WTC11 (cell line): ENCODE results near the gene MRFAP1L1. TPM values are rescaled to one million over a fixed set of nuclear protein-coding genes. Genes with fewer than 3 reads are reported as not detected.

Experiments
- ATAC-seq: fragments of 200-7000 bp; cut with Tn5 transposase; 2 replicates; pipeline ENCODE4 v1.10.0; 2021; ENCODE audit warnings: mild to moderate bottlenecking, moderate library complexity
- CTCF ChIA-PET: fragments of 300-600 bp; sonication (Branson Sonifier 250); formaldehyde crosslinking; loops from one replicate; lab custom pipeline; 2021; ENCODE audit warnings: antibody characterized with exemption; lab: Charles Lee
- POLR2A ChIA-PET: fragments of 350-600 bp; sonication (Branson Sonifier 250); formaldehyde crosslinking; loops from one replicate; lab custom pipeline; 2021; ENCODE audit warnings: antibody characterized with exemption; lab: Charles Lee
- DNase-seq: peaks from one replicate; pipeline ENCODE4 v3.0.0; 2021; ENCODE audit warnings: low spot score
- H3K27ac Mint-ChIP-seq: 2 replicates; pipeline ENCODE4 v1.8.0; 2021; ENCODE audit warnings: mixed read lengths
- H3K27me3 Mint-ChIP-seq: 2 replicates; pipeline ENCODE4 v1.8.0; 2021; ENCODE audit warnings: low read depth, mild to moderate bottlenecking, moderate library complexity, mixed read lengths
- H3K36me3 Mint-ChIP-seq: 2 replicates; pipeline ENCODE4 v1.8.0; 2021; ENCODE audit warnings: mixed read lengths
- H3K4me1 Mint-ChIP-seq: 2 replicates; pipeline ENCODE4 v1.8.0; 2022; ENCODE audit warnings: mixed read lengths
- H3K4me3 Mint-ChIP-seq: 2 replicates; pipeline ENCODE4 v1.8.0; 2021; ENCODE audit warnings: mild to moderate bottlenecking, moderate library complexity, mixed read lengths
- H3K9me3 Mint-ChIP-seq: 2 replicates; pipeline ENCODE4 v1.8.0; 2021; ENCODE audit warnings: mixed read lengths
- AFF4 ChIP-seq: sonication (generic); formaldehyde crosslinking; IDR thresholded peaks from 2 replicates; pipeline ENCODE4 v1.8.1; 2023; ENCODE audit warnings: mild to moderate bottlenecking, missing genetic modification reagents, borderline replicate concordance
- ARID4B ChIP-seq: sonication (generic); formaldehyde crosslinking; IDR thresholded peaks from 2 replicates; pipeline ENCODE4 v1.8.0; 2023; ENCODE audit warnings: missing genetic modification reagents, mild to moderate bottlenecking, borderline replicate concordance
- CBFB ChIP-seq: sonication (generic); formaldehyde crosslinking; IDR thresholded peaks from 2 replicates; pipeline ENCODE4 v1.8.1; 2022; ENCODE audit warnings: mild to moderate bottlenecking, low read depth, missing genetic modification reagents
- ELF4 ChIP-seq: sonication (generic); formaldehyde crosslinking; IDR thresholded peaks from 2 replicates; pipeline ENCODE4 v1.8.1; 2022; ENCODE audit warnings: low read depth, mild to moderate bottlenecking, moderate library complexity, missing genetic modification reagents
- FOXP1 ChIP-seq: sonication (generic); formaldehyde crosslinking; IDR thresholded peaks from 2 replicates; pipeline ENCODE4 v1.8.0; 2022; ENCODE audit warnings: missing genetic modification reagents, mild to moderate bottlenecking, moderate library complexity, borderline replicate concordance
- GABPB1 ChIP-seq: sonication (generic); formaldehyde crosslinking; IDR thresholded peaks from 2 replicates; pipeline ENCODE4 v1.8.1; 2023; ENCODE audit warnings: mild to moderate bottlenecking, missing genetic modification reagents
- NFATC4 ChIP-seq: fragments of 250-450 bp; sonication (Bioruptor Pico); IDR thresholded peaks from 2 replicates; pipeline ENCODE4 v1.9.0; 2021; ENCODE audit warnings: mild to moderate bottlenecking
- NFE2L1 ChIP-seq: sonication (generic); formaldehyde crosslinking; IDR thresholded peaks from 2 replicates; pipeline ENCODE4 v1.8.1; 2023; ENCODE audit warnings: missing genetic modification reagents
- NR2C2 ChIP-seq: sonication (generic); formaldehyde crosslinking; IDR thresholded peaks from 2 replicates; pipeline ENCODE4 v1.8.0; 2022; ENCODE audit warnings: mild to moderate bottlenecking, missing genetic modification reagents
- PRRX2 ChIP-seq: fragments of 250-450 bp; sonication (Bioruptor Pico); IDR thresholded peaks from 2 replicates; pipeline ENCODE4 v1.8.0; 2021; ENCODE audit warnings: mild to moderate bottlenecking
- SOX15 ChIP-seq: fragments of 250-450 bp; sonication (Bioruptor Pico); IDR thresholded peaks from 2 replicates; pipeline ENCODE4 v1.9.0; 2021; ENCODE audit warnings: mild to moderate bottlenecking
- SP1 ChIP-seq: sonication (generic); formaldehyde crosslinking; conservative IDR thresholded peaks from 2 replicates; pipeline ENCODE4 v1.8.1; 2022; ENCODE audit warnings: missing genetic modification reagents
- ZNF396 ChIP-seq: fragments of 250-450 bp; sonication (Bioruptor Pico); IDR thresholded peaks from 2 replicates; pipeline ENCODE4 v1.8.0; 2021; ENCODE audit warnings: mild to moderate bottlenecking, moderate library complexity, borderline replicate concordance
- ZNF416 ChIP-seq: fragments of 250-450 bp; sonication (Bioruptor Pico); IDR thresholded peaks from 2 replicates; pipeline ENCODE4 v1.9.0; 2021; ENCODE audit warnings: mild to moderate bottlenecking, inconsistent platforms
- total RNA-seq: library from RNA; stranded (reverse); gene quantifications from 3 replicates; pipeline ENCODE4 v1.2.3, GENCODE V29; 2021
- TF ChIP-seq, protein P1 (sequence below): sonication (generic); formaldehyde crosslinking; conservative IDR thresholded peaks from 2 replicates; pipeline ENCODE4 v1.8.1; 2023; ENCODE audit warnings: mild to moderate bottlenecking, low read depth, missing genetic modification reagents, moderate library complexity
- TF ChIP-seq, protein P2 (sequence below): sonication (generic); formaldehyde crosslinking; IDR thresholded peaks from 2 replicates; pipeline ENCODE4 v1.8.1; 2022; ENCODE audit warnings: missing genetic modification reagents, borderline replicate concordance
- TF ChIP-seq, protein P3 (sequence below): fragments of 250-450 bp; sonication (Bioruptor Pico); conservative IDR thresholded peaks from 2 replicates; pipeline ENCODE4 v1.9.0; 2021; ENCODE audit warnings: mild to moderate bottlenecking

Gene MRFAP1L1
- total RNA-seq, 1 experiment from 2014 or later, result 54.4 TPM

DNA sequence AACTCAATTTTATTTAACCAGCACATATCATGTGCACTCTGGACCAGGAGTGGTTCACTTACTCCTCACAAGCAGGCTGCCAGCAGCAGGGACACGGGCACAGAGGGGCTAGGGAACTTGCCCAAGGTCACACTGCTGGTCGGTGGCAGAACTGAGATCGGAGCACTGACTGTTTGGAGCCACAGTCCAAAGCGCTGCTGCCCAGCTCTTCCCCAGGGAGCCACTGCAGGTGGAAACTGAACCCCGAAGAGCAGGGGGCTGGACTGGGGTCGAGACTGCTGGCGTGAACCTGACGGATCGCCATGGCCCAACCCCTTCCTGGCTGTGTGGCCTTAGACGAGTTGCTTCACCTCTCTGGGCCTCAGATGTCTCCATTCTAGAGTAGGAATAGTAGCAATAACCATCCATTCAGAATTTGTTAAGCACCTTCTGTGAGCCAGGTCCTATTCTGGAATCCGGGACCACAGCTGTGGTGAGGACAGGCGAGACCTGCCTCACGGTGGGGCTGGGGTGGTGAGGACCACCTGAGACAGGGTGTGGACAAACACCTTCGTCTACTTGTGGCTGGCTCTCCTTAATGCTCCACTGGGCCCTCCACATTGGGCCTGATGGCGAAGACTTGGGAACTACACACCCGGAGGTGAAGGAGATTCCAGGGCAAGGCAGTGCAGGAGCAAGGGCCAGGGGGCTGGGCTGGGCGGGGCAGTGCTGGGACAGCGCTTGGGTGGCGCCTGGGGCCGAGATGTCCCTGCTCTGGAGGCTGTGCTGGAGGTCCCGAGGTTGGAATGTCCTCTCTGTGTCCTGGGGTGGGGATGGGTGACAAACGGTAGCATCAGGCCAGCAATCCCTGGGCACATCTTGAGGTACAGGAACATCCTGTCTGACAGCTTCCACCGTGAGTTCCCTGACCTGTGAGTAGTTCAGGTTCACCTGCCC is 40.9 kb upstream of the MRFAP1L1 start (continued):
- TF ChIP-seq, protein P1, sequence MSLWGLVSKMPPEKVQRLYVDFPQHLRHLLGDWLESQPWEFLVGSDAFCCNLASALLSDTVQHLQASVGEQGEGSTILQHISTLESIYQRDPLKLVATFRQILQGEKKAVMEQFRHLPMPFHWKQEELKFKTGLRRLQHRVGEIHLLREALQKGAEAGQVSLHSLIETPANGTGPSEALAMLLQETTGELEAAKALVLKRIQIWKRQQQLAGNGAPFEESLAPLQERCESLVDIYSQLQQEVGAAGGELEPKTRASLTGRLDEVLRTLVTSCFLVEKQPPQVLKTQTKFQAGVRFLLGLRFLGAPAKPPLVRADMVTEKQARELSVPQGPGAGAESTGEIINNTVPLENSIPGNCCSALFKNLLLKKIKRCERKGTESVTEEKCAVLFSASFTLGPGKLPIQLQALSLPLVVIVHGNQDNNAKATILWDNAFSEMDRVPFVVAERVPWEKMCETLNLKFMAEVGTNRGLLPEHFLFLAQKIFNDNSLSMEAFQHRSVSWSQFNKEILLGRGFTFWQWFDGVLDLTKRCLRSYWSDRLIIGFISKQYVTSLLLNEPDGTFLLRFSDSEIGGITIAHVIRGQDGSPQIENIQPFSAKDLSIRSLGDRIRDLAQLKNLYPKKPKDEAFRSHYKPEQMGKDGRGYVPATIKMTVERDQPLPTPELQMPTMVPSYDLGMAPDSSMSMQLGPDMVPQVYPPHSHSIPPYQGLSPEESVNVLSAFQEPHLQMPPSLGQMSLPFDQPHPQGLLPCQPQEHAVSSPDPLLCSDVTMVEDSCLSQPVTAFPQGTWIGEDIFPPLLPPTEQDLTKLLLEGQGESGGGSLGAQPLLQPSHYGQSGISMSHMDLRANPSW (CRISPR knock-in tag), result no peak
- TF ChIP-seq FOXP1 (CRISPR knock-in tag) (no peak), PRRX2 (CRISPR knock-in tag) (no peak), ARID4B (CRISPR knock-in tag) (no peak), ELF4 (CRISPR knock-in tag) (no peak), NR2C2 (CRISPR knock-in tag) (no peak), AFF4 (no peak)
- TF ChIP-seq, protein P2, sequence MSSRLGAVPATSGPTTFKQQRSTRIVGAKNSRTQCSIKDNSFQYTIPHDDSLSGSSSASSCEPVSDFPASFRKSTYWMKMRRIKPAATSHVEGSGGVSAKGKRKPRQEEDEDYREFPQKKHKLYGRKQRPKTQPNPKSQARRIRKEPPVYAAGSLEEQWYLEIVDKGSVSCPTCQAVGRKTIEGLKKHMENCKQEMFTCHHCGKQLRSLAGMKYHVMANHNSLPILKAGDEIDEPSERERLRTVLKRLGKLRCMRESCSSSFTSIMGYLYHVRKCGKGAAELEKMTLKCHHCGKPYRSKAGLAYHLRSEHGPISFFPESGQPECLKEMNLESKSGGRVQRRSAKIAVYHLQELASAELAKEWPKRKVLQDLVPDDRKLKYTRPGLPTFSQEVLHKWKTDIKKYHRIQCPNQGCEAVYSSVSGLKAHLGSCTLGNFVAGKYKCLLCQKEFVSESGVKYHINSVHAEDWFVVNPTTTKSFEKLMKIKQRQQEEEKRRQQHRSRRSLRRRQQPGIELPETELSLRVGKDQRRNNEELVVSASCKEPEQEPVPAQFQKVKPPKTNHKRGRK, result no peak

- Mint-ChIP-seq H3K9me3 (no peaks in the 10 kb centered on the region), H3K27me3 (no peaks in the 10 kb centered on the region), H3K4me3 (no peak overlapping the region), H3K36me3 (no peaks in the 10 kb centered on the region), H3K27ac (no peak overlapping the region), H3K4me1 (0 out of 2 replicates have a peak, but pooled peaks cover 4% of the 10 kb centered on the region)
- CTCF ChIA-PET, result interaction anchor here (1.0 kb wide), 2 partner anchors 124 to 294 kb away, joined by 3 to 5 read pairs; partner anchors contain the start of gene TADA2B
- DNase-seq (no peak), ATAC-seq (0 out of 2 replicates have a peak, but pooled peaks have one; percentile 23)
- POLR2A ChIA-PET, result no interaction called here
- TF ChIP-seq NFATC4 (CRISPR knock-in tag), result no peak
- no peak for TF ChIP-seq GABPB1
- no peak for TF ChIP-seq SP1 (CRISPR knock-in tag)
- TF ChIP-seq SOX15, result no peak
- TF ChIP-seq NFE2L1 (CRISPR knock-in tag), result no peak
- TF ChIP-seq ZNF416 (CRISPR knock-in tag), result no peak
- TF ChIP-seq CBFB (CRISPR knock-in tag), result no peak
- TF ChIP-seq, protein P3, sequence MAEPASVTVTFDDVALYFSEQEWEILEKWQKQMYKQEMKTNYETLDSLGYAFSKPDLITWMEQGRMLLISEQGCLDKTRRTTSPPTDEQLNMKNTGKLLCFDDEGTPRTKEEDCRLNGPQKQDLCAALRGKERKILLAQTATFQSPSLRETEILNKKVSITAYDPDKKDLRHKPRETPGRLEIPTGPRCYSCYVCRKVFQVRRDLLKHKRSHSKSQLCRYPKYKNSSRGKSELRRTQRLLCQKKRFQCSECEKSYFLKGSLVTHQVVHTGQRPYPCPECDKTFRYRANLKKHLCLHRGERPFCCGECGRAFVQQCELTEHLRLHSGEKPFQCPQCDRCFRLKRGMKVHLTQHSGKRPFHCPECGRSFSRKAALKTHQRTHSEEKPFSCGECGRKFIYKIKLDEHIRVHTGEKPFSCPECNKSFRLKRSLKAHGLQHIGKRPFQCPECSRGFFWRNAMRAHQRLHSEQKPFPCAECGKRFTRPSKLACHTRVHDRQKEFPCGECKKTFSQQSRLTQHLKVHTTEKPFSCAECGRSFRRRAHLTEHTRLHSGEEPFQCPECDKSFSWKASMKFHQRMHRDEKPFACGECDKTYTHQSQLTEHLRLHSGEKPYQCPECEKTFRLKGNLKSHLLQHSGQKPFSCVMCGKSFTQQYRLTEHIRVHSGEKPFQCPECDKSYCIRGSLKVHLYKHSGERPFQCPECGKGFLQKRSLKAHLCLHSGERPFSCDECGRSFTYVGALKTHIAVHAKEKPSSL, result no peak
- TF ChIP-seq ZNF396 (CRISPR knock-in tag), result no peak
These were observed 39.9 kb upstream of the MRFAP1L1 start for GRCh38 chr4:6749340-6750171.
